GM18505 (cell line): ENCODE measurements around the gene FGGY.

Experiments used
- ATAC-seq: cut with Tn5 transposase; IDR thresholded peaks from one replicate; pipeline ENCODE4 v1.9.1; 2021; ENCODE audit not compliant: unreplicated experiment
- POLR2A ChIP-seq: IDR thresholded peaks from 4 replicates; pipeline ENCODE4 v1.6.1; 2011; ENCODE audit warnings: borderline replicate concordance; ENCODE audit not compliant: insufficient read depth, insufficient read length; ENCODE audit errors: extremely low read depth

Gene FGGY

GRCh38 chr1:59314776-59315528 is 18.1 kb downstream of the FGGY start:
- no peak for TF ChIP-seq POLR2A
- no peak for ATAC-seq

GRCh38 chr1:59315529-59316463 is 18.9 kb downstream of the FGGY start:
- no peak for TF ChIP-seq POLR2A
- ATAC-seq, result no peak

- ATAC-seq, result no peak
- TF ChIP-seq POLR2A, result no peak
Observed at GRCh38 chr1:59316497-59317128, 19.7 kb downstream of the FGGY start.

- ATAC-seq, result no peak
- TF ChIP-seq POLR2A, result no peak
Observed at GRCh38 chr1:59317343-59317742, 20.4 kb downstream of the FGGY start.

- TF ChIP-seq POLR2A, result no peak
- no peak for ATAC-seq
Observed at GRCh38 chr1:59317780-59318179, 20.9 kb downstream of the FGGY start.

GRCh38 chr1:59318271-59318860 is 21.5 kb downstream of the FGGY start:
- no peak for TF ChIP-seq POLR2A
- no peak for ATAC-seq

- TF ChIP-seq POLR2A, result no peak
- no peak for ATAC-seq
Observed at GRCh38 chr1:59322394-59322793, 25.5 kb downstream of the FGGY start.

GRCh38 chr1:59322814-59323213 is 25.9 kb downstream of the FGGY start:
- no peak for ATAC-seq
- TF ChIP-seq POLR2A, result no peak

- no peak for TF ChIP-seq POLR2A
- no peak for ATAC-seq
Observed at GRCh38 chr1:59323879-59324278, 27.0 kb downstream of the FGGY start.

GRCh38 chr1:59328353-59328752 is 31.5 kb downstream of the FGGY start:
- no peak for ATAC-seq
- no peak for TF ChIP-seq POLR2A

GRCh38 chr1:59329412-59330053 is 32.6 kb downstream of the FGGY start:
- TF ChIP-seq POLR2A, result no peak
- no peak for ATAC-seq

- no peak for TF ChIP-seq POLR2A
- no peak for ATAC-seq
Observed at GRCh38 chr1:59331686-59332620, 35.1 kb downstream of the FGGY start.

- no peak for ATAC-seq
- TF ChIP-seq POLR2A, result no peak
Observed at GRCh38 chr1:59332983-59333382, 36.1 kb downstream of the FGGY start.
